ENCODE measurements around the gene MGLL.

The MGLL gene

GRCh38 chr3:127651516-127652172 lies 170.7 kb downstream of the MGLL start:
- TF ChIP-seq ZFX (IDR thresholded peaks at IDR 0.05; ENCODE audit: borderline replicate concordance) (no peak), CTCF (IDR thresholded peaks at IDR 0.05) (no peak)
- no peak overlapping the region for H3K27ac ChIP-seq

DNA sequence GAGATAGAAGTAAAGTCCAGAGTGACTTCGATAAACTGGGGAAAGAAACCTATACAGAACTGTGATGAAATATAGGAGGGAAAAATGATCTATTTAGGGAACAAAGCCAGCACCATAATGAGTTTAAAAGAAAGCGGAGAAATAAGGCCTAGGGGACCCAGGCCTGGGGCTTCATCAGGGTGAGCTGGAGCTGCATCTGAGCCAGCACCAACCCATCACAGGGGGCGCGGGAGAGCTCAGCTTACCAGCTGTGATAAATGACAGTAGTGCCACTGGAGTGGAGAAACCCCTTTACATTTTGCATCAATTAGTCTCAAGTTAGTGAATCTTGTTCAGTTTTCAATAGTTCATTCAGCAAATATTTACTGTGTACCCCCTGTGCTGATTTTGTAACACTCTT lies 172.1 kb downstream of the MGLL start:
- H3K27ac ChIP-seq: no peak overlapping the region
- TF ChIP-seq ZFX (IDR thresholded peaks at IDR 0.05; ENCODE audit: borderline replicate concordance) (no peak), CTCF (IDR thresholded peaks at IDR 0.05) (no peak)

GRCh38 chr3:127647845-127648204 lies 174.5 kb downstream of the MGLL start:
- no peak overlapping the region for H3K27ac ChIP-seq
- no peak for TF ChIP-seq CTCF (IDR thresholded peaks at IDR 0.05)
- no peak for TF ChIP-seq ZFX (IDR thresholded peaks at IDR 0.05; ENCODE audit: borderline replicate concordance)

DNA sequence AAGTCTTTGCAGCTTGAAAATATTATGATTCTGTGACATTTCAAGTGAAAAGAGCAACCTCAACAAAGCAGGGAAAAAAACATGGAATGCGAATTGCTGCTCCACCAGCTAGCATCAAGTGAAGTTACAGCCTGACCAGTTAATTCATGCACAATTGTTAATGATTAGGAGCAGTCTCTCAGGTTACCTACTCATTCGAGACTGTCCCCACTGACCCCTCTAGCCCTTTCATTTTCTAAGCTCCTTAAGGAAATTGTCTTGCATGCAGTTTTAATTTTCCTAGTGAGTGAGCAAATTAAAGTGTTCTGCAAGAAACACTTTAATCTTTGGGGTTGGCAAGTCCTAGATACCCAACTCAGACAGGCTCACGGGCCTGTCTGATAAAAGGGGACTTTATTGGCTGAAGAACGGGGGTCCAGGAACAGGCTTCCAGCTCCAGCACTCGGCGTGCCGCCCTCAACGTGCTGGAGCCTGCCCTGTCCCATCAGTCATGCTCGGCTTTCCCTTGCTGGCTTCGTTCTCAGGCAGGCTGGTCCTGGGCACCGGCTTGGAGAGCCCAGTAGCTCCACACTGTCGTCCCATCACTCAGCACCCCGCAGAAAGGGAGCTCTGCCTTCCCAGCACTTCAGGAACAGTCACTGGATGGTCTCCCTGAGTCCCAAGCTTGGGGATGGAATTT lies 175.0 kb downstream of the MGLL start:
- TF ChIP-seq CTCF (IDR thresholded peaks at IDR 0.05) (no peak), ZFX (IDR thresholded peaks at IDR 0.05; ENCODE audit: borderline replicate concordance) (no peak)

GRCh38 chr3:127646501-127647046 lies 175.7 kb downstream of the MGLL start:
- no peak overlapping the region for H3K27ac ChIP-seq
- TF ChIP-seq CTCF (IDR thresholded peaks at IDR 0.05) (no peak), ZFX (IDR thresholded peaks at IDR 0.05; ENCODE audit: borderline replicate concordance) (no peak)

More for the DNA sequence above, 175.0 kb downstream of the MGLL start:
- no peak overlapping the region for H3K27ac ChIP-seq

- H3K27ac ChIP-seq: no peak overlapping the region
- TF ChIP-seq CTCF (IDR thresholded peaks at IDR 0.05): no peak
- no peak for TF ChIP-seq ZFX (IDR thresholded peaks at IDR 0.05; ENCODE audit: borderline replicate concordance)
Measured at GRCh38 chr3:127645371-127646015, 176.8 kb downstream of the MGLL start.

All from 22Rv1 (cell line).